Limb (tissue), 2 donors: Measurements from ENCODE around the gene MYRIP.
"Not testable (repeated sequence)": the region's sequence is repeated elsewhere in the genome, so short reads cannot be mapped to it uniquely, and the experiment has no call there.

Experiments
- DNase-seq, 2 donors: peaks; one replicate each; pipeline ENCODE4 v3.0.0-alpha.2; 2016; ENCODE audit errors: extremely low spot score in 2 of 2

Gene MYRIP

GRCh38 chr3:40124918-40125317 lies 315.5 kb downstream of the MYRIP start:
- DNase-seq: no peak

- no peak for DNase-seq
These were observed 318.8 kb downstream of the MYRIP start for GRCh38 chr3:40128166-40128565.

GRCh38 chr3:40129510-40129909 lies 320.1 kb downstream of the MYRIP start:
- no peak for DNase-seq

- no peak for DNase-seq
These were observed 320.6 kb downstream of the MYRIP start for GRCh38 chr3:40129981-40130380.

- DNase-seq: no peak
These were observed 321.3 kb downstream of the MYRIP start for GRCh38 chr3:40130721-40131120.

- not testable (repeated sequence) for DNase-seq
These were observed 324.6 kb downstream of the MYRIP start for GRCh38 chr3:40133886-40134575.

GRCh38 chr3:40137591-40138295 lies 328.3 kb downstream of the MYRIP start:
- DNase-seq: no peak

- no peak for DNase-seq
These were observed 334.1 kb downstream of the MYRIP start for GRCh38 chr3:40143283-40144090.

- no peak for DNase-seq
These were observed 339.4 kb downstream of the MYRIP start for GRCh38 chr3:40148827-40149226.

- no peak for DNase-seq
These were observed 343.2 kb downstream of the MYRIP start for GRCh38 chr3:40152482-40153133.

- DNase-seq: no peak
These were observed 351.5 kb downstream of the MYRIP start for GRCh38 chr3:40160933-40161332.

- DNase-seq: no peak
These were observed 353.2 kb downstream of the MYRIP start for GRCh38 chr3:40162616-40163015.

- DNase-seq: no peak
These were observed 357.6 kb downstream of the MYRIP start for GRCh38 chr3:40166997-40167396.

GRCh38 chr3:40167958-40168357 lies 358.5 kb downstream of the MYRIP start:
- DNase-seq: no peak

GRCh38 chr3:40169983-40170382 lies 360.6 kb downstream of the MYRIP start:
- DNase-seq: no peak

- no peak for DNase-seq
These were observed 361.0 kb downstream of the MYRIP start for GRCh38 chr3:40170395-40170794.

GRCh38 chr3:40172560-40172959 lies 363.2 kb downstream of the MYRIP start:
- DNase-seq: no peak

- DNase-seq: peak in 1 of 2 donors; percentile 7
These were observed 363.9 kb downstream of the MYRIP start for GRCh38 chr3:40173227-40173721.

GRCh38 chr3:40178012-40178594 lies 368.7 kb downstream of the MYRIP start:
- no peak for DNase-seq

- DNase-seq: peak; percentile 72 to 87
These were observed 369.6 kb downstream of the MYRIP start for GRCh38 chr3:40179016-40179415.

GRCh38 chr3:40181182-40181581 lies 371.8 kb downstream of the MYRIP start:
- no peak for DNase-seq
